Stimulated activated CD4-positive, alpha-beta T cell treated with anti-CD3 and anti-CD28 coated beads, Interleukin-12 subunit alpha, Interleukin-12 subunit beta, amount 100 ng/mL, for 48 hours (primary cell): ENCODE data around the gene C10orf90.

ENCODE experiments used
- DNase-seq, 3 donors: peaks; one replicate each; pipeline ENCODE4 v3.0.0-alpha.2; 2020; ENCODE audit warnings: low read depth in 2 of 3, low spot score in 1 of 3

C10orf90 gene

DNA sequence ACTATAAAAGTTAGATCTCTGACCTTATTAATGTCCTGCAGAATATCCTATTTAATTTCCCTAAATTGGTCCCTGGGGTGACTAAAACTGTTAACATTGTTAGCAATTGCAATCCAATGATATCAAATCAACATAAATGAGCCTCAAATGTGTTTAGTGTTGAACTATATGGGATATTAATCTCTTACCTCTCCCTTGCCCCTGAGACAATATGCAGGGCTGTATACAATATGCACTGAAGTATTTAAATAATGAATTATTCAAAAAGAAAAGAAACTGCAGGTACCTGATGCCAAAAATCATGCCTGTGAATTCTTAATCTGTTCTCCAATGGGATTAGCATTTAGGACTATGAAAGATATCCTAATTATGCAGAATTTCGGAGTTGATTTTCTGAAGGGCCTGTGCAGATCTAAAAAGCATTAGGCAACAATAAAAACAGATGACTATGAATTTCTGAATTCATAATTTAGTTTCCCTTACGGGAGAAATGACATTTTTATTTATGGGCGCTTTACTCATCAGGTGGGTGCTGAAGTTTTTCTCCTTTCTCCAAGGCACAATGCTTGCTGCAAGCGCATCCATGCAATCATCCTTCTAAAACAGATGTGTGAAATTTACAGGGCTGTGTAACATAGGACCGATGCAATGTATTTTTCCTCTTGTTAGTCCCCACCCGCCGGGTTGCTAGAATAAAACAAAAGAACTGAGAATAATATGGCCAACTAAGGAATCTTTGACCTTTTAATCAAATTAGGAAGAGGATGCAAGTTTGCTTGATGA is 5.4 kb upstream of the C10orf90 start:
- DNase-seq: no peak

DNA sequence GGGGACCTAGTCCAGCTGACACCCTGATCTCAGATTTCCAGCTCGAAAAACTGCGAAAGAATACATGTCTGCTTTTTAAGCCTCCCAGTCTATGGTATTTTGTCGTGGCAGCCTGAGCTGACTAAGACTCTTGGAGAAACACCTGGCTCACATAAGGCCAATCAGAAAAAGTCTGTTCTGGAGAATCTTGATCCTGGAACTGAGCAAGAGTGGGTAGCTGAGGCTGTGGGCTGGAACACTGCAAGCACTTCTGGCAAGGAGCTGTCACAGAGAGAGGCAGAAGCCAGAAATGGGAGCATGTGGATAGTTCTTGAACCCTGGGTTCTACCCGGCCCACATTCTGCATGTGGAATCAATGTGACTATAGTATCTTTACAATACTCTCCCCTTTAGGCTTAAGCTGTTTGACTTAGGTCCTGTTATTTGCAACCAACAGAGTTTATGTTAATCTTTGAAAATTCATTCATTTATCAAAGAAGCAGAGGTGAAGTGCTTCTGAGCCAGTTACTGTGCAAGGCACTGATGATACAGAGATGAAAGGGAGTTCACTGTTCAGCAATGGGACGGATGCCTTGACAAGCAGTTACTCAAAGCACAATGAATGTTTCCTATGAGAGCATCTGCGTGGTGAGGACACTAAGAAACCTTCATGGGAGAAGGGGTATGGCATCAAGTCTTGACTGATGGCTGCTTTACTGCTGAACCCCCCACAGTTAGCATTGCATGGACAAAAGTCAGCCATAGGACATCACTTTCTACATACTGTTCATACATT is 4.4 kb upstream of the C10orf90 start:
- DNase-seq: no peak

DNA sequence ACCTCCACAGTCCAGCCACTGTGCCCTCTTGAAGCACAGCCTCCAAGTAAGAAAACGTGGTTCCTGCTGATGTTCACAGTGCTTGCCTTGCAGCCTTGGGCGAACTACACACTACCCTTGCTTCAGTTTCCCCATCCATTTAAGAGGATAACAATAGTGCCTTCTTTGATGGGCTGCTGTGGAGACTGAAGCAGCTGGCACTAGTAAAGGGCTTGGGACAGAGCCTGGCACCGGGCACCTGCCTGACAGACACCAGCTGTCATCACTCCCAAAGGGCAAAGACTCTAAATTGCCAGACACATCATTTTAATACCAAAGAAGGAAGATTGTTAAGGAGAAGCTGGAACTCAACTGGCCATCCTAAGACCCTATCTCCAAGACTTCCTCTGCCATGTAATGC is 3.1 kb upstream of the C10orf90 start:
- DNase-seq: no peak

DNA sequence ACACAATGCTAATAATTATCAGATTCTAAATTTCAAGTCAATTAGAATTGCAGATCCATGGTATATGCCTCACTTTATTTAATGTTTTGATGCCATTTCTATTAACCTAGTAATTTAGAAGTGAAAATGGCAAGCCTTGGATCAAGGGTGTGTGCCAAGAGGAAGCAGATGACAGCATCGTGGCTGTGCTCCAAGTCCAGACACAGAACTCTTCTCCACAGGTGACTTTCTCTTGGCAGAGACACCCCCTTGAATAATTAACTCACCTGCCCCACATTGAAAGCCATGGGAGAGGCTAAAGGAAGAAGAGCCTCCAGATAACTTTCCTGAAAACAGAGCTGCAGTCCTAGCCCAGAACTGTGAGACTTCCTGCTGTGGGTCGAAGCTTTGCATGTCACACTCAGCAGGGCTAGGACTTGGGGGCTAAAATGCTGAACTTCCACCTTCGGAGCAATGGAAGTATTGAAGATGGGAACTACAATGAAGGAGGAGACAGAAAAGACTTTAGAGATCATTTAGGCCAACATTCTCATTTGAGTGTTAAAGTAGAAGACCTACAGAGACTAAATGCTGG is 996 bp upstream of the C10orf90 start:
- DNase-seq: no peak

DNA sequence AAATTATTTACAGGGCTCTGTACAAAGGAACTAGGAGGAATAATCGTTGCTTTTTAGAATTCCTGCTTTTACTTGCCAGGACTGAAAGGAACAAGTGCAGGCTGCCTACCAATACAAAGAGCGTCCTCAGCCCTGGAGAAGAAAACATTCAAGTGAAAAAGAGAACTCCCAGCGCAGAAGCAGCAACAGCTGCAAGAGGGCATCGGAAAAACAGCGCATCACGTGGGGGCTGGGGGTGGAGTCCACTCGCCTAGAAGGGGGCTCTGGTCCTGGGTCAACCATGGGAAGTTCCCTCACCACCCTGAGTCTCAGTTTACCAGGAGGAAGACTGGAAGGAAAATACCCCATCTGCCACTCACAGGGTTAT is 385 bp upstream of the C10orf90 start:
- DNase-seq: no peak

DNA sequence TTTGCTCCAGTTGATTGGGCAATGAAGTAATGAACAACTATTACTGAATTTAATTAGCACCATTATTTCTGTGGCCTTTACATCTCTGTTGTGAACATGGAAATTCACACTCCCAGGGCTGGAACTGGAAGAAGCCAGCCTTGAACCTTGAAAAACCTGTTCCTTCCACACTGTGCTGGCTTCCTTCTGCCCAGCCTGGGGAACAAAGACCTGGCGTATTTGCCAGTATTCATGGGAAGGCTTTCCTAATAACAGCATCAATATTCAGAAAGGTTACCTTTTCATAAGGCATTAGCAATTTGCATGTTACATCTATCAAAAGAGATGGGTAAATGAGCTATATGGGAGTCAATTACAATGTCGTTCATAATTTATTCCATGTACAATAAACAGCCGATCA is 1.3 kb downstream of the C10orf90 start:
- DNase-seq: no peak

DNA sequence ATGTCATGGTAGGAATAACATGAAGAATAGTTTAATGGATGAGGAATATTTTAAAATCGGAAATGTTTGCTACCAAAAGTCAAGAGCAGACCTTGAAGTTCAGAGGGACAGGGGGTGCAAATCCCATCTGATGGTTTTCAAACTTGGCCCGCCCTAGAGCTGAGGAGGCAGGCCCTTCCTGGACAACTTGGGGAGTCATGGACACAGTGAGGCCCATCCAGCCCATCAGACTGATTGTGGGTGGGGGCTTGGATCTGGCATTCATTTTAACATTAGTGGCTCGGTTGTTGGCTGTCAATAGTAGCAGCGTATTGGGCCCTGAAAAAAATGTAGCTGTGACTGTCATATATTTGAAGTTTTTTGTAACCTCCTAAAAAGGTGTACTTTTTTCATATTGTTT is 2.0 kb downstream of the C10orf90 start:
- DNase-seq: no peak

DNA sequence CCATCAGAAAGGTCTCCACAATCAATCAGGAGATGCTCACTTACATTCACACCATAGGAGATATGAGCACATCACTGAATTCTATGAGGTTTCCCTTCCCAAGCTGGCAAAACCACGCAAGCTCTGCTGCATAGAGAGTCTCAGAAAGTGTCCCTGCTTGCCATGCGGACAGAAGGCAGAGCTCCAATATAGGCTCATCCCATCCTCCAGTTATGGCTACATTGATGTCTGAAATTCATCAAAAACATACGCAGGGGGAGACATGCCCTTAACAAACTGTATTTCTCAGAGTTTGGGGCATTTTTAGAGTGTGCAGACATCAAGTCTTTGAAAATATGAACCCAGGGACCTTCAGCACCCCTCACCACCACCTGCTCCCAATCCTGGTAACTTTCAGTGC is 2.9 kb downstream of the C10orf90 start:
- DNase-seq: no peak

DNA sequence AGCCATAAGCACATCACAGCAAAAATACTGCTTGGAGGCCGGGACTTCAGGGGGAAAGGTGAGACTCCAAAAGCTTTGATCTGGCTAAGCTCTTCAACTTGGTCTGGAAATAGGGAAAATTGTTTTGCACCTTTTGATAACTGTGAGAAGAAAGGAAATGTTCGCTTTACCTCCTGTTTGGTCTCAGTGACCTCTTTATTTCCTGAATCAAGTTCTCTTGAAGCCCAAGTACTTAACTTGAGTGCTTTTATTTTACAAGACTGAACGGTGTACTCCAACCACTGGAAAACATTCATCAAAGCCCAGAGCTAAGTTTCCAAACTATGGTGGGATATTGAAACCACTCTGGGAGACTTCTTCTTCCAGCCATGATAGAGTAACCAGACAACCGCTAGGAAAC is 5.3 kb downstream of the C10orf90 start:
- no peak for DNase-seq

DNA sequence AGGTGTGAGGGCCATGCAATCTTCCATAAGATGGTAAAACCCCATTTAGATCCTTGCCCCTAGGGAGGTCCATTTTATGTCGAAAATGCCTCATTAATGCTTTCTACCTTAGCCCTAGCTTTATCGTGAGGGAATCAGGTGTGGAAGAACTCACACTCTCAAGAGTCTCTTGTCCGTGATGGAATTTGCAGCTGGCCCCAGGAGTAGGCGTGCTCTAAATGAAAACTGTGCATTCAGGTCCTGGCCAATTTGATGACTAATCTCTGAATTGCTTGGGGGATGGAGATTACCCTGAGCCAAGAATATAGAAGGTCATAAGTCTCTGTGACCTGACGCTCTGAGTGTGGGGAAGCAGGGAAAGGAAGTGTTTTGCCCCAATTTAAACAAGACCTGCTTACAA is 6.6 kb downstream of the C10orf90 start:
- no peak for DNase-seq

DNA sequence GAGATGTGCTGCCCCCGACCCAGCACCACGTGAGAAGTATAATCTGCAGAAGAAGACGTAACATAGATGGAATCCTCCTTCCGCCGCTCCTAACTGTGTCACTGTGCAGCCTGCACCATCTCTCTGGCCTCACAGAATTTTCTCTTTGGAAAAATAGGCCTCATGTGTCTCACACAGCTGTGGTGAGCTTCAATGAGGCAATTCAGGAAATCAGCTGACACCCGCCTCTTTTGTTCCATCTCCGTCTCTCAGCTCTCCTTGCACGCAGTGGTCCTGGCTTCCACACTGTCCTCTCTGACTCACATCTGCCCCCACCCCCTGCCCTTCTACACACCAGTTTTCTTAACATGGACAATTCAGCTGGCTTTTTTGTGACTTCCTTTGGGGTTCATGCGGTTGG is 7.2 kb downstream of the C10orf90 start:
- DNase-seq: peak in 1 of 3 donors; percentile 0

DNA sequence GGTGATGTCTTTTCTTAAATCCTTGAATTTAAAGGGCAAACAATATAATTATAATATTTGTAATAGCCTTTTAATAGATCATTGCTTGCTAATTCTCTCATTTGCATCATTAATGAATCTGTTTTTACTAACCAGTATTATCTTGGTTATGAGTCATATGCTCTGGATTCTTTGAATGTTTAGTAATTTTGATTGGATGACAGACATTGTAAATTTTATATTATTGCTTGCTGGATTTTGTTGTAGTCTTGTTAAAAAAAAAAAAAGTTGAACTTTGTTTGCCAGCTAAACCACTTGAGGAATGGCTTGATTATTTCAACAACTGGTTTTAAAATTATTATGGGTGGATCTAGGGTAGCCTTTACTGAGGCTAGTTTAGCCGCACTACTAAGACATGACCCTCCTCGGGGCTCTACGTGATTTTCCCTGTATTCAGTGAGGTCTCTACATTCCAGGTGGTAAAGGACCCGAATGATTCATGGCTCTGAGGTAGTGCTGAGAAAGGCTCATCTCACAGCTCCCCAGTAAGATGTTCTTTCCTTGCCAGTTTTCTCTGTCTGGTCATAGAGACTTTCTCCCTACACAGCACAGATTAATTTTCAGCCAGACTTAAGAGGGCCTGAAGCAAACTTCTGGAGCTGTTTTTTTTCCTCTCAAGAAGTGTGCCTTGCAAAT is 8.5 kb downstream of the C10orf90 start:
- DNase-seq: no peak

DNA sequence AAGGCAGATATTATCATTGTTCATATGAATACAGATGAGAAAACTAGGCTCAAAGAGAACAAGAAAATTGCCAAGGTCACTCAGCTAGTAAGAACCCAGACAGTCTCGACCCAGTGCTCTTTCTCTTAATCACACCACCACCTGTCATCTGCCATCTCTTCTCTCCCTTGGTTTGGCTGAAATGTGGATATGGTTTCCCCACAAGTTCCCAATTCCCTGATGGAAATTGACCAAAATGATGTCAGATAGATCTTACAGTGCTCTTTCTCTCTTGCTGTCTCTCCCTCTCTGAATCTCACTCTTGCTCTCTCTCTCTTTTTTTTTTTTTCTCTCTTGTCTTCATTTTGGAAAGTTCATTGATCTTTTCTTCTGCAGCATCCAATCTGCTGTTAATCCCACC is 9.1 kb downstream of the C10orf90 start:
- DNase-seq: no peak

DNA sequence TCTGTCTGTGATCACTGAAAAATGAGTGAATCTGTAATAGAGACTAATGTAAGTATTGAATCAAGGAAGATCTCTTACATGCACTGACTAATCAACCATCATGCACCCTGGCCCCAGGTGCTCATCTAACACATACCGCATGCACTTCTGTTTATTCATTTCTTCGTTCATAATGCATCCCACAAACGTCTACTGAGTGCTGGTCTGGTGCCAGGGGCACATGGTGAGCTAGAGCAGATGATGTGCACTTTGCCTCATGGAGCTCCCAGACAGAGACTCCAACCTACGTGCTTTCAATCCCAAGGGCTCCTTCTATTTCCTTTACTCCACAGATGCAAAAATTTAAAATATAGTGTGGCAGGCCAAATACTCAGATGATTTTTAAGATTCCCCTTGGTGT is 10.7 kb downstream of the C10orf90 start:
- no peak for DNase-seq

DNA sequence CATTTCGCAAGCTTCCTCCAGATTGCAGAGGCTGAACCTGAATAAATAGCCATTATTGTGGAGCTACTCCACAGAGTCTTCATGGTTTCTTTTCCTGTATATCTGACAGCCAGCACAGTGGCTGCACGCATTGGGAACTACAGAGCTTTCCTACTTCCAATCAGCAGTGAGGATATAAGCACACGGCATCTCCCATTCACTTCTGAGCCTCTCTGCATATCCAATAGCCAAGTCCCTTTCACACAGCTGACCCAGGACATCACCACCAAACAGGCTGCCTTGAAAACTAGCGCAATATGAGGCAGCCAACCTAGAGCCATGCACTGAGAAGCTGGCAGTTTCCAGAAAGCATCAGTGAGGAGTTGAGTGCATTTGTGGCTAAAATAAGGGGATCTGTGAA is 11.6 kb downstream of the C10orf90 start:
- DNase-seq: no peak

DNA sequence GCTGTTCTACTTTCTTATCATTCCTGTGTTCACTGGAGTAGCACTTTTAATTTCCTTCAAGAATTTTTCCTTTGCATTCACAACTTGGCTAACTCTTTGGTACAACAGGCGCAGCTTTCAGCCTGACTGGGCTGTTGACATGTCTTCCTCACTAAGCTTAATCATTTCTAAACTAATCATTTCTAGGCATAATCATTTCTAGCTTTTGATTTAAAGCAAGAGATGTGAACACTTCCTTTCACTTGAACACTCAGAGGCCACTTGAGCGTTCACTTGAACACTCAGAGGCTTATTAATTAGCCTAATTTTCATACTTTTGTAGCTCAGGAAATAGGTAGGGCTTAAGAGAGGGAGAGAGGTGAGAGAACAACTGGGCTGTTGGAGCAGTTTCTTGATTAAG is 15.9 kb downstream of the C10orf90 start:
- no peak for DNase-seq

DNA sequence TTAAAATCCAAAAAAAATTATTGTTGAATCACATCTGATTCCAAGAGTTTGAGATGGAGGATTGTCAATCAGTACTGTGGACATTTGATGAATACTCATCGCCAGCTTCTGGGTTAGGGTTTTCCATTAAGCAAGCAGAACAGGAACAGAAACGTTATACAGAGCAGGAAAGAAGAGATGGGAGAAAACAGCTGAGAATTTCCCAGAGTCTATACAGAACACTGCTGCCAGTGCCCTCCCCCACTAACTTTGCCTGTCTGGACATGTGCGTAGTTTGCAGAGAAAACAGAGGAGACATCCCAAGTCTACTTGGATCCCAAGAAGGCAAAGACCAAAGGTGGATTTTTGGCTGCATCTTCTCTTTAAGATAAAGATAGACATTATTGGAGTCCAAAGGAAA is 19.0 kb downstream of the C10orf90 start:
- no peak for DNase-seq

DNA sequence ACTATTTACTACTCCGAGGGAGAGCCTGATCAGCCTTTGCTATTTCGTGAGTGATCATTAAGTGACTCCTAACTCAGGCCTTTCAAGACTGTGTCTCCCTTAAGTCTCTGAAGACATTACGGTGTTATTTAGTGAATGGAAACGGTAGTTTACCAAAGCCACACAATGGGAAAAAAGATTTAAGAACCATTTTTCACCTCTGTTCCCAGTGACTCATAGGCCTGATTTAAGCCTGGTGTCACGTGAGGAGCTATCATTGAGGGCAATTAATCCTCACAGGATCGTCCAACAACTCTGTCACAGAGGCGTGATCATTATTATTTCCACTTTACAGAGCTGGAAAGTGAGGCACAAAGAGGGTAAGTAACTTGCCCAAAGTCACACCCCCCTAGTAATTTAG is 20.3 kb downstream of the C10orf90 start:
- DNase-seq: no peak

DNA sequence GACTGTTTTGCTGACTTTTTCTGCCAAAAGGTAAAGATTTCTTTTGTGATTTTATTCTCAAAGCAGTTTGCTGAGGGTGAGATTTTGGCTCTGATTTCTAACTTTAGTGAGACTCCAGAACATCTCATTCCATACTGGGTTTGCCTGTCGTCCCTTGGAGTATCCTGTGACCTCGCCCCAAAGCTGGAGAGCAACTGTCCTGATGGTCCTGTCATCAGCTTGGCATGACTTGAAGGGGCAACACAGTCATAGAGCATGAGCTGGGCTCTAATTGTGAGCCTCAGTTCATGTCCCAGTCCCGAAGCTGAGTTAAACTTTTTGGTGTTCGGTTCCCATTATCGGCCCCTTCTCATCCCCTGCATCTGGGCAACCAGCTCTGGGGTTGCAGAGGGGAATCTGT is 23.4 kb downstream of the C10orf90 start:
- no peak for DNase-seq

DNA sequence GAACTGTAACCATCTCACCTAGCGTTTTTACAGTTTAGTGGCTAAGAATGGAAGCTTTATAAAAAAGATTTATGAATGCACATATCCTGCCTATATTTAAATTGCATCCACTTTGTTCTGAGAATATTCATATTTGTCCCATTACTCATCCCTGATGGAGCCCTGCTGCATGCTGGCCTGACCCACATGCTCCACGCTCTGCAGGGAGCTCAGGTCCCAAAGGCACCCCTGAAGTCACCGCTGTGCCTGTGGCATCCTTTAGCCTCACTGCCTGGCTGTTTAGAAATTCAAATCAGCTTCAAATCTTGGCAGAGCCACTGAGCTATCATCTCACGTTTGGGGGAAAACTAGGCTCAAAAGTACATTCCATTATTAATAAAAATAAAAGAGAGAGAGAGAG is 24.4 kb downstream of the C10orf90 start:
- no peak for DNase-seq

DNA sequence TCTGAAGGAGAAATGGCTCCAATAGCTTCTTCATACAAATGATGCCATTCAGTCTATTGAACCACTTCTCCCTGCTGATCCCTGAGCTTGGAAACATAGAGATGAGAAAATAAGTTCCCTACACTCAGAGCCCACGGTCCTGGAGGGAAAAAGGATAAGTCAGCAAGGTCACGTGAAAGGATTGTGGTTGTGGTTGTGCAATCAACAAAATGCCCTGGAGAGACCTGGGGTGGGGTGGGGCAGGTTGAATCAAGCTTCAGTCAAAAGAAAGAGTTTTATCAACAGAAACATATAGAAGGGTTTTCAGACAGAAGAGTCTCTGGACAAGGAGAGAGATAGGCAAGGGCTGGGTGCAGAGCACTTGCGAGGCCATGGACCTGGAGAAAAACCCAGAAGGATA is 30.1 kb downstream of the C10orf90 start:
- DNase-seq: no peak

DNA sequence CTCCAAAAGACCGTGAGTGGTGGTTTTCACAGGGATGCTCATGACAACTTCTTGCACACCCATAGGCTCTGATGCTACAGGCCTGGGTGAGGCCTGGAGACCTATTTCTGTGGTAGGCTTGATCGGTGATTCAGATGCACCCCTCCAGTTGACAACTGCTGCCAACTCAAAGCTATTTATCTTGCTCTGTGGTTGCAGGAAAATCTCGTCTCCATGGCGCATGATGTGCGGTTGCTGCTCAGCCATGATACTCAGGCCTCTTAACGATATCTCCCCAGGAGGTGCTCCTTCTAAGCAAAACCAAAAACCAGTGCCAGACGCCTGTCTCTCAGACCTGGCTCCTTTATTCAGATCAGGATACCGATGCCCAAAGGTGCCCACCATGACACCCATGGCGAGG is 31.4 kb downstream of the C10orf90 start:
- DNase-seq: no peak
